Muscle of back (tissue), 11 donors: ENCODE results near the gene NBEAL1. TPM values are rescaled to one million over a fixed set of nuclear protein-coding genes. Genes with fewer than 3 reads are reported as not detected.
"Not testable (repeated sequence)": the region's sequence is repeated elsewhere in the genome, so short reads cannot be mapped to it uniquely, and the experiment has no call there.

Experiments
- DNase-seq, 3 donors: peaks; one replicate each; pipeline versions ENCODE4 v3.0.0 to v3.0.0-alpha.2; 2013
- polyA plus RNA-seq, 10 donors: library from polyadenylated mRNA; unstranded; fragments of 120-200 nt; gene quantifications; one replicate each; pipeline ENCODE4 v1.2.1, GENCODE V29; 2013; ENCODE audit not compliant: insufficient read length in 10 of 10

NBEAL1 gene
- polyA plus RNA-seq, 10 donors, result 4.0 to 7.4 (median 6.5) TPM

DNA sequence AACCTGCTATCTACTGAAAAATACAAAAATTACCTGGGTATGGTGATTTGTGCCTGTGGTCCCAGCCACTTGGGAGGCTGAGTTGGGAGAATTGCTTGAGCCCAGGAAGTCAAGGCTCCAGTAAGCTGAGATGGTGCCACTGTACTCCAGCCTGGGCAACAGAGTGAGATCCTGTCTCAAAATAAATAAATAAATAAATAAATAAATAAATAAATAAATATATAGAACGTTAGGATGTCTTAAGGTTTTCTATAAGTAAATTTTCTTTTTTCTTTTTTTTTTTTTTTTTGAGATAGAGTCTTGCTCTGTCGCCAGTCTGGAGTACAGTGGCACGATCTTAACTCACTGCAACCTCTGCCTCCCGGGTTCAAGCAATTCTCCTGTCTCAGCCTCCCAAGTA is 95.8 kb downstream of the NBEAL1 start:
- not testable (repeated sequence) for DNase-seq

GRCh38 chr2:203112342-203112741 is 97.7 kb downstream of the NBEAL1 start:
- no peak for DNase-seq

DNA sequence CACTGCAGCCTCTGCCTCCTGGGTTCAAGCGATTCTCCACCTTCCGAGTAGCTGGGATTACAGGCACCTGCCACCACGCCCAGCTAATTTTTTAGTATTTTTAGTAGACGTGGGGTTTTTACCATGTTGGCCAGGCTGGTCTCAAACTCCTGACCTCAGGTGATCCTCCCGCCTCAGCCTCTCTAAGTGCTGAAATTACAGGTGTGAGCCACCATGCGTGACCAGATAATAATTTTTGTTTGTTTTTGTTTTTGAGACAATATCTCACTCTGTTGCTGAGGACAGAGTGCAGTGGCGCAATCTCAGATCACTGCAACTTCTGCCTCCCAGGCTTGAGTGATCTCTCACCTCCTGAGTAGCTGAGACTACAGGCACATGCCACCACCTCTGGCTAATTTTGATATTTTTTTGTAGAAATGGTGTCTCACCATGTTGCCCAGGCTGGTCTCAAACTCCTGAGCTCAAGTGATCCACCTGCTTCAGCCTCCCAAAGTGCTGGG is 100.6 kb downstream of the NBEAL1 start:
- DNase-seq, result not testable (repeated sequence)

GRCh38 chr2:203122317-203122986 is 107.8 kb downstream of the NBEAL1 start:
- peak in 2 of 3 donors; percentile 22 to 45 for DNase-seq

- DNase-seq, result no peak
These were observed 112.3 kb downstream of the NBEAL1 start for GRCh38 chr2:203126996-203127395.

- DNase-seq, result no peak
These were observed 120.4 kb downstream of the NBEAL1 start for GRCh38 chr2:203135105-203135504.

GRCh38 chr2:203143391-203143790 is 128.7 kb downstream of the NBEAL1 start:
- DNase-seq, result no peak

- DNase-seq, result no peak
These were observed 134.5 kb downstream of the NBEAL1 start for GRCh38 chr2:203149194-203149593.

- no peak for DNase-seq
These were observed 140.7 kb downstream of the NBEAL1 start for GRCh38 chr2:203155406-203155805.

GRCh38 chr2:203162722-203163121 is 148.0 kb downstream of the NBEAL1 start:
- DNase-seq, result not testable (repeated sequence)

GRCh38 chr2:203164311-203164935 is 149.7 kb downstream of the NBEAL1 start:
- no peak for DNase-seq

- no peak for DNase-seq
These were observed 153.1 kb downstream of the NBEAL1 start for GRCh38 chr2:203167751-203168150.

- no peak for DNase-seq
These were observed 155.8 kb downstream of the NBEAL1 start for GRCh38 chr2:203170502-203170901.

DNA sequence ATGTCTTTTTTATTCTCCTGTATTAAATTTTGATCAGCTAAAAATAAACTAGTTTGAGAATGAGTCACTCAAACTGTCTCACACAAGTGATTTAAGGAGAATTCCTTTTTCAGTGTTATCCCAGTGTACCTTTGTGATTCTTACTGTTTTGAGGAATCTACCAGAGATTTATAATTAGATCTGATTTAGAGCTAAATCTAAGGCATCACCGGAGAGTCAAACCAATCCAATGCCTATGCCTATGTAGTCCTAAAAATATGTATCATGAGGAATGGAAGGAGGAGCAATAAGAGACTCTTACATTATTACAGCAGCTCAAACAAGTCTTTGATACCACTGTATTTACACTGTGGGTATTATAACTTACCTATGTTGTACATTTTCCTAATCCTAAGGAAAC is 160.7 kb downstream of the NBEAL1 start:
- DNase-seq, result no peak

DNA sequence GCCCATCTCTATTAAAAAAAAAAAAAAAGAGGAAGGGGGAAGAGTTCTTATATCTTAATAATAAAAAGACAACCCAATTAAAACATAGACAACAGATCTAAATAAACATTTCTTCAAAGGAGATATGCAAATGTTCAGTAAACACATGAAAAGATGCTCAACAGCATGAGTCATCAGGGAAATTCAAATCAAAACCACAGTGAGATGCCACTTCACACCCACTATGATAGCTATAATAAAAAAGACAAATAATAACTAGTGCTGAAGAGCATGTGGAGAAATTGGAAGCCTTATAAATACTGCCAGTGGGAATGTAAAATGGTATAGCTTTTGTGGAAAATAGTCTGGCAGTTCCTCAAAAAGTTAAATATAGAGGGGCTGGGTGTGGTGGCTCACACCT is 162.7 kb downstream of the NBEAL1 start:
- DNase-seq, result no peak

GRCh38 chr2:203185864-203186263 is 171.2 kb downstream of the NBEAL1 start:
- DNase-seq, result no peak

DNA sequence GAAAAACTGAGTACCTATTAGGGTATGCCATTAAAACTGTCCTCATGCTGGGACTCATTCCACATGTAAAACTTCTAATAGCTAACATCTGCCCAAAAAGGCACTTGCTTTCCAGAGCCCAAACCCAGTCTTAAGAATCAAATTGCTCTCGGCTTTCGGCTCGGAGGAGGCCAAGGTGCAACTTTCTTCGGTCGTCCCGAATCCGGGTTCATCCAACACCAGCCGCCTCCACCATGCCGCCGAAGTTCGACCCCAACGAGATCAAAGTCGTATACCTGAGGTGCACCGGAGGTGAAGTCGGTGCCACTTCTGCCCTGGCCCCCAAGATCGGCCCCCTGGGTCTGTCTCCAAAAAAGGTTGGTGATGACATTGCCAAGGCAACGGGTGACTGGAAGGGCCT is 175.9 kb downstream of the NBEAL1 start:
- not testable (repeated sequence) for DNase-seq

GRCh38 chr2:203191026-203191425 is 176.4 kb downstream of the NBEAL1 start:
- DNase-seq, result not testable (repeated sequence)

DNA sequence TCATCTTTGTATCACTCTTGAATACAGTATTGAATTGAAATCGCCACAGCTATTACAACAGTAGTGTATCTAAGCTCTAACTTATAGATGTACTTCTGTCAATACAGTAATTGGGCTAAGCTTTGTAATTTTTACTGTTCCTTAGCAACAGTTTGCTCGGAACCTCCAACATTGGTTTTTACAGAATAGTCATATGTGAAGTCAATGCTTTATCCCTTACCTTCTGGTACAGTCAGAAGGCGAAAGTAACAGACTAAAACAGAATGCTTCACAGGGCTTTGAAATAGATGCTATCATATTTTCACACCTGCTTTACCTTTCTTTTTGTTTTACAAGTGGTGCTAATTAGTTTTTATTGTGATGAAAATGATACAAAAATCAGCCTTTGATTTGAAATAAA is 177.3 kb downstream of the NBEAL1 start:
- no peak for DNase-seq

GRCh38 chr2:203195331-203196036 is 180.8 kb downstream of the NBEAL1 start:
- no peak for DNase-seq

GRCh38 chr2:203200866-203201265 is 186.2 kb downstream of the NBEAL1 start:
- DNase-seq, result no peak

DNA sequence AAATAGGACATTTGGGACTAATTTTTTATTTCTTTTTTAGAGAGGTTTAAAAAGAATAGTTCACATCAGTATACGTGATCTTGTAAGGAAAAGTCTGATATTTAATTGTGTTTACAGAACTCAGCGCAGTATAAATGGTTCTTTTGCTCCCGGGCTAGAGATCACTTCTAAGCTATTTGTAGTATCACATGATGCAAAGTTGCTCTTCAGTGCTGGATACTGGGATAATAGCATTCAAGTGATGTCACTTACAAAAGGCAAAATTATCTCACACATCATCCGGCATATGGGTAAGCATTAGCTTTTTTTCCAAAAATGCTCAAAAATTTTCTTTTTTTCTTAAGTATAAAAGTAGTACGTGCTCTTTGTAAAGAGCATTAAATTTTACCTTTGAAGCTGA is 186.8 kb downstream of the NBEAL1 start:
- no peak for DNase-seq

DNA sequence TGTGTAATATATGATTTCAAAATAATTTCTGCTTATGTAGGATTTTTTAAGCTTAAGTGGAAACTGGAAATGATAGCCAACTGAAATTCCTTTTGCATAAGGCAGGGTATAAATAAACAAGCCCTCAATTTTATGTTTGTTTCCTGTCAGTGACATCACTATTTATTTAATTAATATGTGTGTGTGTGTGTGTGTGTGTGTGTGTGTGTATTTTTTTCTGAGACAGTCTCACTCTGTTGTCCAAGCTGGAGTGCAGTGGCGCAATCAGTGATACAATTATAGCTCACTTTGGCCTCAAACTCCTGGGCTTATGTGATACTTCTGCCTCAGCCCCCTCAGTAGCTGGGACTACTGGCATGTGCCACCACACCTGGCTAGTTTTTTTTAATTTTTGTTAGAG is 194.9 kb downstream of the NBEAL1 start:
- DNase-seq, result no peak
